GM12892 (cell line): Measurements from ENCODE around the gene MAGI3.
"Not testable (repeated sequence)": the region's sequence is repeated elsewhere in the genome, so short reads cannot be mapped to it uniquely, and the experiment has no call there.

Experiments
- POLR2A ChIP-seq: IDR thresholded peaks from 2 replicates; pipeline ENCODE4 v1.6.1; 2011; ENCODE audit warnings: low read depth, low read length, control low read depth
- TAF1 ChIP-seq: IDR thresholded peaks from 2 replicates; pipeline ENCODE4 v1.6.1; 2011; ENCODE audit warnings: low read depth, mild to moderate bottlenecking, control low read depth, low read length, borderline replicate concordance

GRCh38 chr1:113406149-113406548 is 15.8 kb downstream of the MAGI3 start:
- not testable (repeated sequence) for TF ChIP-seq POLR2A, TAF1
